Measurements from ENCODE around the gene CDRT15. TPM values are rescaled to one million over a fixed set of nuclear protein-coding genes. Genes with fewer than 3 reads are reported as not detected.

The CDRT15 gene
- total and polyA plus RNA-seq, 9 donors = not detected

- intact Hi-C loops (cut with DNase I) = no loop called here
- Histone ChIP-seq H3K4me3 (no peak overlapping the region), H3K27ac (no peak overlapping the region), H3K4me1 (ENCODE audit: insufficient read depth) (no peaks in the 10 kb centered on the region), H3K27me3 (no peaks in the 10 kb centered on the region), H3K9me3 (no peaks in the 10 kb centered on the region), H3K36me3 (no peaks in the 10 kb centered on the region)
- DNase-seq = peak in 1 of 5 donors; percentile 21
- 52 to 58% (median 57%) methylated on average over 17 of the region's 17 CpGs for WGBS, 3 donors
- TF ChIP-seq EP300 (IDR thresholded peaks at IDR 0.05) = no peak
- no peak for TF ChIP-seq CTCF (IDR thresholded peaks at IDR 0.05)
- TF ChIP-seq POLR2A (IDR thresholded peaks at IDR 0.05) = no peak
Measured at GRCh38 chr17:14211801-14212200, 24.9 kb downstream of the CDRT15 start.

- no peaks in the 10 kb centered on the region for H3K36me3 ChIP-seq
- intact Hi-C loops (cut with DNase I) = no loop called here
- no peak for DNase-seq
Measured at GRCh38 chr17:14211246-14211645, 25.4 kb downstream of the CDRT15 start.

GRCh38 chr17:14209215-14209614 is 27.4 kb downstream of the CDRT15 start:
- Histone ChIP-seq H3K27ac (no peak overlapping the region), H3K4me1 (ENCODE audit: insufficient read depth) (no peaks in the 10 kb centered on the region), H3K36me3 (no peaks in the 10 kb centered on the region), H3K4me3 (no peak overlapping the region), H3K9me3 (no peaks in the 10 kb centered on the region), H3K27me3 (no peaks in the 10 kb centered on the region)
- DNase-seq = no peak
- intact Hi-C loops (cut with DNase I) = no loop called here
- 96 to 98% (median 98%) methylated on average over 3 of the region's 3 CpGs for WGBS, 3 donors
- TF ChIP-seq CTCF (IDR thresholded peaks at IDR 0.05) = no peak
- no peak for TF ChIP-seq EP300 (IDR thresholded peaks at IDR 0.05)
- no peak for TF ChIP-seq POLR2A (IDR thresholded peaks at IDR 0.05)

More at GRCh38 chr17:14211246-14211645, 25.4 kb downstream of the CDRT15 start:
- H3K9me3 ChIP-seq = no peaks in the 10 kb centered on the region
- H3K4me1 ChIP-seq (ENCODE audit: insufficient read depth) = no peaks in the 10 kb centered on the region
- H3K4me3 ChIP-seq = no peak overlapping the region
- H3K27me3 ChIP-seq = no peaks in the 10 kb centered on the region
- WGBS, 3 donors = 87 to 89% (median 88%) methylated on average over 4 of the region's 4 CpGs
- H3K27ac ChIP-seq = no peak overlapping the region
- TF ChIP-seq CTCF (IDR thresholded peaks at IDR 0.05) = no peak
- TF ChIP-seq POLR2A (IDR thresholded peaks at IDR 0.05) = no peak
- no peak for TF ChIP-seq EP300 (IDR thresholded peaks at IDR 0.05)

GRCh38 chr17:14207791-14208190 is 28.9 kb downstream of the CDRT15 start:
- intact Hi-C loops (cut with DNase I) = no loop called here
- H3K4me3 ChIP-seq = no peak overlapping the region
- H3K36me3 ChIP-seq = no peaks in the 10 kb centered on the region
- WGBS, 3 donors = 95 to 97% (median 95%) methylated on average over 5 of the region's 5 CpGs
- H3K27ac ChIP-seq = no peak overlapping the region
- no peak for DNase-seq
- no peaks in the 10 kb centered on the region for H3K9me3 ChIP-seq
- no peaks in the 10 kb centered on the region for H3K27me3 ChIP-seq
- H3K4me1 ChIP-seq (ENCODE audit: insufficient read depth) = no peaks in the 10 kb centered on the region
- TF ChIP-seq CTCF (IDR thresholded peaks at IDR 0.05) = no peak
- no peak for TF ChIP-seq POLR2A (IDR thresholded peaks at IDR 0.05)
- TF ChIP-seq EP300 (IDR thresholded peaks at IDR 0.05) = no peak

Measured in ovary (tissue), 9 donors.